GM12891 (cell line): ENCODE results near the gene PTPN5.
"Not testable (repeated sequence)": the region's sequence is repeated elsewhere in the genome, so short reads cannot be mapped to it uniquely, and the experiment has no call there.

ENCODE experiments used
- PAX5 ChIP-seq: IDR thresholded peaks from 2 replicates; pipeline ENCODE4 v1.6.1; 2011; ENCODE audit warnings: low read length, moderate library complexity, mild to moderate bottlenecking; ENCODE audit not compliant: insufficient read depth, severe bottlenecking
- POLR2A ChIP-seq: IDR thresholded peaks from 2 replicates; pipeline ENCODE4 v1.6.1; 2011; ENCODE audit warnings: low read depth, low read length, control low read depth
- POLR2AphosphoS5 ChIP-seq: IDR thresholded peaks from 2 replicates; pipeline ENCODE4 v1.6.1; 2011; ENCODE audit warnings: low read depth, low read length, control low read depth
- SPI1 ChIP-seq: IDR thresholded peaks from 2 replicates; pipeline ENCODE4 v1.6.1; 2011; ENCODE audit warnings: low read depth, low read length, control low read depth
- TAF1 ChIP-seq: IDR thresholded peaks from 2 replicates; pipeline ENCODE4 v1.6.1; 2011; ENCODE audit warnings: low read depth, low read length, control low read depth

DNA sequence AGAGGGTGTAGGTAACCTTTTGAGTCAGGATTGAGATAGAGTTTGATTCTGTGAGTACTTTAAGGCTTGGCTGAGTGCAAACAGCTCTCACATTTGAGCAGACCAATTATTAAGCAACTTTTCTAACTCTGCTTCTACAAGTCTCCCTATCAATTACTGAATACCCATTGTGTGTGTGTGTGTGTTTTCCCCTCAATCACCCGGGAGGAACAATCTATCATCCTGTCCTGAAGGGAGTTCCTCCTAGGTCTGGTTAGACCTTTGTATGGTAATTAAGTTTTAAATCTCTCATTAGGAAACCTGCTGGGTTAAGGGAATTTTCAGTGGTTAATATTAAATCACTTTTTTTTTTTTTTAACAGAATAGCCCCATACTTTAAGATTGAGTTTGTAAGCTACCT, 28.6 kb upstream of the PTPN5 start:
- not testable (repeated sequence) for TF ChIP-seq POLR2A, TAF1, POLR2AphosphoS5, PAX5, SPI1
